H9 (cell line): Measurements from ENCODE around the gene MRGPRD. TPM values are rescaled to one million over a fixed set of nuclear protein-coding genes. Genes with fewer than 3 reads are reported as not detected.

ENCODE experiments used
- DNase-seq: peaks from one replicate; pipeline ENCODE4 v3.0.0-alpha.2; 2017
- H2AFZ ChIP-seq: one replicate; pipeline ENCODE4 v1.6.1; 2013; ENCODE audit warnings: mild to moderate bottlenecking, low read length, control low read depth, moderate library complexity
- H2AK5ac ChIP-seq: 2 replicates; pipeline ENCODE4 v1.6.1; 2013; ENCODE audit warnings: low read length, control low read depth, mixed read lengths; ENCODE audit not compliant: insufficient read length
- H2BK120ac ChIP-seq: one replicate; pipeline ENCODE4 v1.6.1; 2013; ENCODE audit warnings: low read depth, mild to moderate bottlenecking, low read length, control low read depth, inconsistent platforms; ENCODE audit not compliant: poor library complexity, severe bottlenecking
- H2BK12ac ChIP-seq: 2 replicates; pipeline ENCODE4 v1.6.1; 2013; ENCODE audit warnings: low read length, control low read depth, mixed read lengths, low read depth; ENCODE audit not compliant: insufficient read length
- H2BK15ac ChIP-seq: 2 replicates; pipeline ENCODE4 v1.6.1; 2013; ENCODE audit warnings: low read depth, low read length, control low read depth
- H2BK20ac ChIP-seq: one replicate; pipeline ENCODE4 v1.6.1; 2013; ENCODE audit warnings: low read depth, mild to moderate bottlenecking, low read length, control low read depth, inconsistent platforms; ENCODE audit not compliant: poor library complexity, severe bottlenecking
- H2BK5ac ChIP-seq: 2 replicates; pipeline ENCODE4 v1.6.1; 2013; ENCODE audit warnings: low read length, control low read depth, mixed read lengths; ENCODE audit not compliant: insufficient read length
- H3K14ac ChIP-seq: 2 replicates; pipeline ENCODE4 v1.6.1; 2013; ENCODE audit warnings: low read length, control low read depth; ENCODE audit not compliant: insufficient read depth
- H3K18ac ChIP-seq: 2 replicates; pipeline ENCODE4 v1.6.1; 2013; ENCODE audit warnings: low read depth, mild to moderate bottlenecking, mixed read lengths, low read length, control low read depth; ENCODE audit not compliant: insufficient read length
- H3K23ac ChIP-seq: 2 replicates; pipeline ENCODE4 v1.6.1; 2013; ENCODE audit warnings: low read length, control low read depth, mixed read lengths, low read depth; ENCODE audit not compliant: insufficient read length
- H3K23me2 ChIP-seq: 2 replicates; pipeline ENCODE4 v1.6.1; 2013; ENCODE audit warnings: low read depth, mild to moderate bottlenecking, mixed read lengths, low read length, control low read depth; ENCODE audit not compliant: insufficient read length, poor library complexity, severe bottlenecking
- H3K27ac ChIP-seq: 2 replicates; pipeline ENCODE4 v1.5.1; 2013; ENCODE audit warnings: low read length, control low read depth, mixed read lengths, low read depth; ENCODE audit not compliant: insufficient read length
- H3K27me3 ChIP-seq: 2 replicates; pipeline ENCODE4 v1.6.1; 2013; ENCODE audit warnings: low read length, control low read depth, inconsistent platforms; ENCODE audit not compliant: insufficient read depth
- H3K4ac ChIP-seq: 2 replicates; pipeline ENCODE4 v1.6.1; 2013; ENCODE audit warnings: low read depth, mild to moderate bottlenecking, control low read depth, inconsistent platforms, low read length, moderate library complexity
- H3K4me1 ChIP-seq: 2 replicates; pipeline ENCODE4 v1.6.1; 2013; ENCODE audit warnings: low read length, control low read depth, inconsistent platforms; ENCODE audit not compliant: insufficient read depth
- H3K4me2 ChIP-seq: 2 replicates; pipeline ENCODE4 v1.6.1; 2013; ENCODE audit warnings: low read length, control low read depth, mixed read lengths; ENCODE audit not compliant: insufficient read length, insufficient read depth
- H3K56ac ChIP-seq: 2 replicates; pipeline ENCODE4 v1.6.1; 2013; ENCODE audit warnings: low read depth, mild to moderate bottlenecking, mixed read lengths, low read length, control low read depth; ENCODE audit not compliant: insufficient read length
- H3K79me1 ChIP-seq: 2 replicates; pipeline ENCODE4 v1.6.1; 2013; ENCODE audit warnings: low read depth, mild to moderate bottlenecking, moderate library complexity, low read length, control low read depth, inconsistent platforms; ENCODE audit not compliant: insufficient read depth, poor library complexity, severe bottlenecking
- H3K79me2 ChIP-seq: 2 replicates; pipeline ENCODE4 v1.6.1; 2013; ENCODE audit warnings: low read length, control low read depth, inconsistent platforms; ENCODE audit not compliant: insufficient read depth
- H3K9ac ChIP-seq: 2 replicates; pipeline ENCODE4 v1.6.1; 2013; ENCODE audit warnings: low read length, control low read depth, mixed read lengths; ENCODE audit not compliant: insufficient read length; ENCODE audit errors: extremely low read depth
- H3K9me3 ChIP-seq: one replicate; pipeline ENCODE4 v1.6.1; 2013; ENCODE audit warnings: low read depth, low read length, inconsistent platforms; ENCODE audit not compliant: control insufficient read depth
- H3T11ph ChIP-seq: one replicate; pipeline ENCODE4 v1.6.1; 2013; ENCODE audit warnings: mild to moderate bottlenecking, low read length, control low read depth, inconsistent platforms
- H4K20me1 ChIP-seq: one replicate; pipeline ENCODE4 v1.6.1; 2013; ENCODE audit not compliant: control insufficient read depth, insufficient read length, insufficient read depth
- H4K5ac ChIP-seq: 2 replicates; pipeline ENCODE4 v1.6.1; 2013; ENCODE audit warnings: low read depth, mild to moderate bottlenecking, mixed read lengths, low read length, control low read depth; ENCODE audit not compliant: insufficient read length
- H4K8ac ChIP-seq: replicated peaks from 2 replicates; pipeline ENCODE4 v1.6.1; 2013; ENCODE audit warnings: low read length, control low read depth, mixed read lengths, low read depth; ENCODE audit not compliant: insufficient read length
- H4K91ac ChIP-seq: 2 replicates; pipeline ENCODE4 v1.6.1; 2013; ENCODE audit warnings: low read depth, mild to moderate bottlenecking, moderate library complexity, mixed read lengths, low read length, control low read depth; ENCODE audit not compliant: insufficient read length
- H3K27ac Mint-ChIP-seq, 3 experiments: 2 replicates in 2 of 3; 3 replicates in 1 of 3; pipeline ENCODE4 v1.8.0; 2020 to 2021; ENCODE audit warnings: mixed read lengths in 3 of 3, mild to moderate bottlenecking in 1 of 3, moderate library complexity in 1 of 3
- H3K27me3 Mint-ChIP-seq: 2 replicates; pipeline ENCODE4 v1.8.0; 2021; ENCODE audit warnings: low read depth, mild to moderate bottlenecking, moderate library complexity, mixed read lengths
- H3K36me3 Mint-ChIP-seq, 3 experiments: 2 replicates in 2 of 3; 3 replicates in 1 of 3; pipeline ENCODE4 v1.8.0; 2020 to 2021; ENCODE audit warnings: low read depth in 3 of 3, mixed read lengths in 3 of 3; ENCODE audit not compliant: insufficient read depth in 1 of 3
- H3K4me1 Mint-ChIP-seq, 2 experiments: 2 replicates each; pipeline ENCODE4 v1.8.0; 2020; ENCODE audit warnings: mixed read lengths in 2 of 2
- H3K4me3 Mint-ChIP-seq, 2 experiments: 2 replicates in 1 of 2; 3 replicates in 1 of 2; pipeline ENCODE4 v1.8.0; 2020 to 2021; ENCODE audit warnings: mild to moderate bottlenecking in 2 of 2, mixed read lengths in 2 of 2, moderate library complexity in 1 of 2
- H3K9me3 Mint-ChIP-seq, 2 experiments: 2 replicates in 1 of 2; 3 replicates in 1 of 2; pipeline ENCODE4 v1.8.0; 2020; ENCODE audit warnings: mild to moderate bottlenecking in 2 of 2, mixed read lengths in 2 of 2, moderate library complexity in 1 of 2
- CTCF ChIP-seq: fragments of 200-600 bp; sonication (generic); conservative IDR thresholded peaks from 3 replicates; pipeline ENCODE4 v1.8.0; 2021; ENCODE audit warnings: antibody characterized with exemption, mild to moderate bottlenecking
- WGBS: extraction: QIAGEN DNeasy Blood & Tissue Kit; methylation state at CpG from one replicate; pipeline ENCODE4 v1.1.7; 2013; ENCODE audit warnings: missing lambda C conversion rate, low lambda C conversion rate, mixed read lengths; ENCODE audit not compliant: insufficient read length; ENCODE audit errors: extremely low coverage; 5-methylcytosine and 5-hydroxymethylcytosine counted together
- total RNA-seq: library from RNA; stranded (reverse); gene quantifications from 2 replicates; pipeline ENCODE4 v1.2.1, GENCODE V29; 2021

Gene MRGPRD
- total RNA-seq, 1 experiment from 2014 or later, result not detected

GRCh38 chr11:68973219-68973618, 7.6 kb downstream of the MRGPRD start:
- no peak overlapping the region for H3K27ac Mint-ChIP-seq
- peaks cover 0 to 10% (median 0%) of the 10 kb centered on the region in 3 experiments; a peak in 3 of 7 replicates for H3K36me3 Mint-ChIP-seq
- Histone ChIP-seq H2BK20ac (no peak overlapping the region), H2AFZ (no peak overlapping the region), H3K4ac (no peak overlapping the region), H3K4me2 (no peak overlapping the region), H4K20me1 (no peaks in the 10 kb centered on the region), H3K23ac (no peak overlapping the region), H3K79me2 (no peaks in the 10 kb centered on the region), H3K27me3 (no peaks in the 10 kb centered on the region), H4K91ac (no peak overlapping the region), H3K4me1 (no peaks in the 10 kb centered on the region), H4K8ac (no peak overlapping the region), H2BK120ac (no peak overlapping the region), H2BK15ac (no peak overlapping the region), H2AK5ac (no peak overlapping the region), H3K9me3 (no peaks in the 10 kb centered on the region), H2BK5ac (no peak overlapping the region), H3K9ac (no peak overlapping the region), H3K27ac (no peak overlapping the region), H3K18ac (no peak overlapping the region), H2BK12ac (no peak overlapping the region), H3K23me2 (no peaks in the 10 kb centered on the region), H3K79me1 (no peaks in the 10 kb centered on the region), H3T11ph (no peak overlapping the region), H4K5ac (no peak overlapping the region), H3K56ac (no peak overlapping the region), H3K14ac (no peak overlapping the region)
- no peak for DNase-seq
- peaks cover 11% of the 10 kb centered on the region for H3K27me3 Mint-ChIP-seq
- WGBS, result no CpG with 5 or more reads among the region's 4 CpGs
- H3K4me3 Mint-ChIP-seq, result no peak overlapping the region
- peaks cover 2 to 5% of the 10 kb centered on the region in 2 experiments; a peak in 1 of 4 replicates for H3K4me1 Mint-ChIP-seq
- peaks cover 5 to 10% of the 10 kb centered on the region in 2 experiments; a peak in 4 of 5 replicates for H3K9me3 Mint-ChIP-seq
- no peak for TF ChIP-seq CTCF
